Testis (tissue), 3 donors: ENCODE results near the gene CDK5R2. TPM values are rescaled to one million over a fixed set of nuclear protein-coding genes. Genes with fewer than 3 reads are reported as not detected.

ENCODE experiments used
- DNase-seq: peaks from one replicate; pipeline ENCODE4 v3.0.0-alpha.2; 2019
- H3K27ac ChIP-seq, 2 donors: fragments of 200-600 bp; sonication (generic); one replicate each; pipeline ENCODE4 v1.5.1; 2019
- H3K27me3 ChIP-seq: fragments of 200-600 bp; sonication (generic); one replicate; pipeline ENCODE4 v1.5.1; 2019
- H3K36me3 ChIP-seq: fragments of 200-600 bp; sonication (generic); one replicate; pipeline ENCODE4 v1.5.1; 2017; ENCODE audit warnings: low read depth; ENCODE audit errors: missing control alignments
- H3K4me1 ChIP-seq: fragments of 200-600 bp; sonication (generic); one replicate; pipeline ENCODE4 v1.5.1; 2019
- H3K4me3 ChIP-seq, 2 donors: fragments of 200-600 bp; sonication (generic); one replicate each; pipeline ENCODE4 v1.5.1; 2017 to 2019
- H3K9me3 ChIP-seq: fragments of 200-600 bp; sonication (generic); one replicate; pipeline ENCODE4 v1.5.1; 2017
- POLR2A ChIP-seq: fragments of 450-650 bp; IDR thresholded peaks from one replicate; pipeline ENCODE4 v1.6.1; 2017; ENCODE audit warnings: antibody characterized with exemption, mild to moderate bottlenecking, moderate library complexity
- WGBS, 2 donors: methylation state at CpG; one replicate each; pipeline ENCODE4 v1.1.5; 2018; 5-methylcytosine and 5-hydroxymethylcytosine counted together
- intact Hi-C: fragments of 100-400 bp; cut with DNase I; formaldehyde crosslinking; loops from one replicate; pipeline ENCODE4 v1.15.1; 2023; ENCODE audit warnings: low total_unique reads
- polyA plus RNA-seq: library from polyadenylated mRNA; stranded (reverse); fragments of 350-450 nt; fragmentation: Illumina TruSeq; extraction: RNeasy Lipid Tissue Mini Kit (QIAGEN cat#74804); gene quantifications from one replicate; pipeline ENCODE4 v1.2.3, GENCODE V29; 2014; ENCODE audit warnings: low read depth, low replicate concordance; ENCODE audit not compliant: insufficient read depth
- total RNA-seq, 2 donors: library from RNA; depleted of rRNA; stranded (reverse); fragments of >200 nt; gene quantifications; one replicate each; pipeline ENCODE4 v1.2.3, GENCODE V29; 2016
- TF ChIP-seq, protein P1 (sequence below), 3 experiments: fragments of 450-650 bp in 2 of 3; fragments of 200-600 bp in 1 of 3; sonication (generic) in 1 of 3; IDR thresholded peaks; one replicate each; pipeline ENCODE4 v1.5.1; 2016 to 2019; ENCODE audit warnings: antibody characterized with exemption in 3 of 3, mild to moderate bottlenecking in 2 of 3, moderate library complexity in 1 of 3

The CDK5R2 gene
- total and polyA plus RNA-seq, 3 donors from 2014 or later = 0.83 to 1.6 (median 1.2) TPM

DNA sequence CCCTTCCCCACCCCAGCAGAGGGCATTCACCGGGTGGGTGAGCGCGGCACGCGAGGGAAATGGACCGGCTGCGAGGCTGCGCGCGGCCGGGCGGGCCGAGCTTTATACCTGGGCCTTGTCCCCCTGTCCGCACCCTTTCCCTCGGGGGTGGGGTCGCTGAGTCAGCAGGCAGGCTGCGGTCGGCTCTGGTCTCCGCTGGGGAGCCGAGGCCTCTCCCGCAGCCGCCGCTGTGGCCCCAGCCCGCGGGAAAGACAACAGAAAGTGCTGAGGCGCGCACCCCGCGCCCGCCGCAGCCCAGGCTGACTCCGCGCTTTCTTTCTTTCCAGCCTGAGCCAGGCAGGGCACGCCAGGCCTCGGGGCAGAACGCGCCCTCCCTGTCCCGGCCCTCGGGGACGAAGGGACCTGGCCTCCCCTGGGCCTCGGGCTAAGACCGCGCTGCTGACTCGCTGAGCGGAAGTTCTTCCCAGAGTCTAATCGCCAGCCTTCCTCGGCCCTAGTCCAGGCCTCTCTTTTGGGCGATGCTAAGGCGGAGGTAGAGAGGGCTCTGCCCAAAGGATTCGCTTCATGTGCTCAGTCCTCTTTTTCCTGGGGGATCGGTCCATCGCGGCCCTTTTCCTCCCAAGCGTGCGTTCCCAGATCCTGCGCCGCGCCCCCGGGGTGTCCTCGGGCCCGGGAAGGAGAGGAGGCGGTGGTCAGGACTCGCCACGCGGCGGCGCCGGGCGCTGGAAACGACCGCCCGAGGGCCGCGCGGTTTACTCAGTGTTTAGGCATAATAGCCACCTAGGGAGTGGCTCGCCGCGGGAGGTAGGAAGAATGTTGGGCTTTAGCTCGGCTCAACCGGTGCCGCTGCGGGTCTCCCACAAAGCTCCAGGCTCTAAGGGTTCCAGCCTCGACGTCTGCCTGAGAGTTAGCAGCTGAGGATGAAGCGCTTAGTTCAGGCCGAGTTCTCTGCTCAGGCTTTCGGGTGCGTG lies 34.2 kb downstream of the CDK5R2 start, which contains the start of gene CRYBA2:
Gene CRYBA2, minus strand, starts transcription at position 78 of the 971 bp plus-strand sequence. CDS start 246 bp downstream, outside the sequence.
- Histone ChIP-seq H3K36me3 (no peaks in the 10 kb centered on the region), H3K27ac (no peak within 1 kb of the TSS), H3K4me1 (peaks cover 15% of the 10 kb centered on the region), H3K4me3 (peak within 1 kb of the TSS; percentile 4 to 38), H3K27me3 (no peaks in the 10 kb centered on the region), H3K9me3 (no peaks in the 10 kb centered on the region)
- 1 to 3% methylated on average over 6 to 82 of the region's 88 CpGs for WGBS, 2 donors
- DNase-seq = no peak
- TF ChIP-seq POLR2A = no peak
- TF ChIP-seq, protein P1, sequence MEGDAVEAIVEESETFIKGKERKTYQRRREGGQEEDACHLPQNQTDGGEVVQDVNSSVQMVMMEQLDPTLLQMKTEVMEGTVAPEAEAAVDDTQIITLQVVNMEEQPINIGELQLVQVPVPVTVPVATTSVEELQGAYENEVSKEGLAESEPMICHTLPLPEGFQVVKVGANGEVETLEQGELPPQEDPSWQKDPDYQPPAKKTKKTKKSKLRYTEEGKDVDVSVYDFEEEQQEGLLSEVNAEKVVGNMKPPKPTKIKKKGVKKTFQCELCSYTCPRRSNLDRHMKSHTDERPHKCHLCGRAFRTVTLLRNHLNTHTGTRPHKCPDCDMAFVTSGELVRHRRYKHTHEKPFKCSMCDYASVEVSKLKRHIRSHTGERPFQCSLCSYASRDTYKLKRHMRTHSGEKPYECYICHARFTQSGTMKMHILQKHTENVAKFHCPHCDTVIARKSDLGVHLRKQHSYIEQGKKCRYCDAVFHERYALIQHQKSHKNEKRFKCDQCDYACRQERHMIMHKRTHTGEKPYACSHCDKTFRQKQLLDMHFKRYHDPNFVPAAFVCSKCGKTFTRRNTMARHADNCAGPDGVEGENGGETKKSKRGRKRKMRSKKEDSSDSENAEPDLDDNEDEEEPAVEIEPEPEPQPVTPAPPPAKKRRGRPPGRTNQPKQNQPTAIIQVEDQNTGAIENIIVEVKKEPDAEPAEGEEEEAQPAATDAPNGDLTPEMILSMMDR (IDR thresholded peaks at IDR 0.05) = no peak
- intact Hi-C loops = no loop called here

GRCh38 chr2:218995561-218995960 lies 36.1 kb downstream of the CDK5R2 start:
- H3K27ac ChIP-seq = no peak overlapping the region
- no peaks in the 10 kb centered on the region for H3K27me3 ChIP-seq

GRCh38 chr2:218995972-218996711 lies 36.7 kb downstream of the CDK5R2 start:
- Histone ChIP-seq H3K27me3 (no peaks in the 10 kb centered on the region), H3K4me3 (peak overlapping the region; percentile 24 to 48), H3K36me3 (no peaks in the 10 kb centered on the region), H3K27ac (peak overlapping the region in 1 of 2 donors; percentile 10), H3K4me1 (peaks cover 15% of the 10 kb centered on the region), H3K9me3 (no peaks in the 10 kb centered on the region)
- intact Hi-C loops = no loop called here
- TF ChIP-seq, protein P1 (IDR thresholded peaks at IDR 0.05) = peak; percentile 84 to 92 (median 85)
- no peak for TF ChIP-seq POLR2A
- DNase-seq = peak; percentile 90
- 1 to 4% methylated on average over 17 to 43 of the region's 43 CpGs for WGBS, 2 donors

More at GRCh38 chr2:218995561-218995960, 36.1 kb downstream of the CDK5R2 start:
- intact Hi-C loops = no loop called here
- 28 to 34% methylated on average over 8 of the region's 8 CpGs for WGBS, 2 donors
- Histone ChIP-seq H3K9me3 (no peaks in the 10 kb centered on the region), H3K4me3 (no peak overlapping the region), H3K4me1 (peaks cover 15% of the 10 kb centered on the region), H3K36me3 (no peaks in the 10 kb centered on the region)
- DNase-seq = no peak
- TF ChIP-seq, protein P1 (IDR thresholded peaks at IDR 0.05) = no peak
- no peak for TF ChIP-seq POLR2A

DNA sequence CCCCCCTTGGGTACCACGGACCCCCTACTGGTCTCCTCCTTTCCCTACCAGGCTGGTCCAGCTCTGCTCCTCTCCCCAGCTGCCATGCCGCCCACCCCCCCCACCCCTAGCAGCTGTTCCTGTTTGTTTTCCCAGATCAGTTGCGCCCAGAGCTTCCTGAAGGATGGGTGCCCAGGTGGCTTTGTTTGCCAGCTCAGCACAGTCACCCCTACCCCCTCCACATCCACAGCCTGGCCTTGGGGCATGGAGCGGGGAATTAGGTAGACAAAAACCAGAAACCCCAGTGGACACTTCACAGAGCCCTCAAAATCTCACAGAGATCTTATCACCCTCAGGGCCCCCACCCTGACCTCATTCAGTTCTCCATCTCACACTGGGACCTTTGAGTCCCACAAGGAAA lies 37.5 kb downstream of the CDK5R2 start:
- TF ChIP-seq, protein P1 (IDR thresholded peaks at IDR 0.05) = no peak
- TF ChIP-seq POLR2A = no peak
- Histone ChIP-seq H3K36me3 (no peaks in the 10 kb centered on the region), H3K27ac (no peak overlapping the region), H3K9me3 (no peaks in the 10 kb centered on the region), H3K4me3 (no peak overlapping the region), H3K4me1 (peaks cover 18% of the 10 kb centered on the region), H3K27me3 (no peaks in the 10 kb centered on the region)
- DNase-seq = no peak
- 63 to 71% methylated on average over 4 of the region's 4 CpGs for WGBS, 2 donors
- intact Hi-C loops = no loop called here
